IPS DF 4.7 (cell line): Measurements from ENCODE around the gene POLRMT.

Experiments
- DNase-seq: peaks from one replicate; pipeline ENCODE4 v3.0.0-alpha.2; 2013; ENCODE audit warnings: low spot score; ENCODE audit errors: extremely low read depth

POLRMT gene

GRCh38 chr19:663682-664117 lies 30.4 kb upstream of the POLRMT start:
- DNase-seq, result no peak

DNA sequence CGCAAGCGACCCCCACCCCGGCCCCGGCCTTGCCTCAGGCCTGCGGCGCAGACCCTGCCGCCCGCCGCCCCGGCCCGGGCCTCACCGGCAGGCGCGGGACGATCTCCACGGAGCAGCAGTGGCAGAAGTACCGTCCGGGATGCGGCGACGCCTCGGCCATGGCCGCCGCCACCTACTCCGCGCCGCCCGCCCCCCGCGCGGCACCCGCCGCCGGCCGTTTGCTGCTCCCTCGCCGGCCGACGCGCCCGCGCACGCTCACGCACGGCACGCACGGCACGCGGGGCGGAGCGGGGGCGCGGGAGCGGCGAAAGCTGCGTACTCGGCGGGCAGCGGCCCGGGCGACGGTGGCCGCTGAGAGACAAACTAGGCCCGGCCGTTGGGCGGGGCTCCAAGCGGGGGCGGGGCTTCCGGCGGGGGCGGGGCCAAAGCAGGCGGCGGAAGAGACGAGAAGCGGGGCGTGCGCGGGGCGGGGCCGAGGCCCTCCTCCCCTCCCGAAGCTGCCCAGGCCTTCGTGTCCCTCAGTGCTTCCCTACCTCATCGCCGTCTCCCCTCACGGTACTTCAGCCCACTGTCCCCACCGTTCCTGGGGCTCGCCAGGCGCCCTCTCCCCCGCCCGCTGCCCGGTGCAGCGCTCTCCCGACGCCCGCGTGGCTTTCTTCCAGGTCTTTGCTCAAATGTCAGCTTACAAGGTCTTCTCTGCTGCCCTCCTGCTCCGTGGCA lies 29.8 kb upstream of the POLRMT start, which contains the start of gene RNF126:
Gene RNF126, minus strand, starts transcription at position 253 of the 720 bp plus-strand sequence. Its CDS starts 93 bp downstream, at position 160.
- DNase-seq, result no peak

GRCh38 chr19:662207-662961 lies 29.0 kb upstream of the POLRMT start:
- no peak for DNase-seq

DNA sequence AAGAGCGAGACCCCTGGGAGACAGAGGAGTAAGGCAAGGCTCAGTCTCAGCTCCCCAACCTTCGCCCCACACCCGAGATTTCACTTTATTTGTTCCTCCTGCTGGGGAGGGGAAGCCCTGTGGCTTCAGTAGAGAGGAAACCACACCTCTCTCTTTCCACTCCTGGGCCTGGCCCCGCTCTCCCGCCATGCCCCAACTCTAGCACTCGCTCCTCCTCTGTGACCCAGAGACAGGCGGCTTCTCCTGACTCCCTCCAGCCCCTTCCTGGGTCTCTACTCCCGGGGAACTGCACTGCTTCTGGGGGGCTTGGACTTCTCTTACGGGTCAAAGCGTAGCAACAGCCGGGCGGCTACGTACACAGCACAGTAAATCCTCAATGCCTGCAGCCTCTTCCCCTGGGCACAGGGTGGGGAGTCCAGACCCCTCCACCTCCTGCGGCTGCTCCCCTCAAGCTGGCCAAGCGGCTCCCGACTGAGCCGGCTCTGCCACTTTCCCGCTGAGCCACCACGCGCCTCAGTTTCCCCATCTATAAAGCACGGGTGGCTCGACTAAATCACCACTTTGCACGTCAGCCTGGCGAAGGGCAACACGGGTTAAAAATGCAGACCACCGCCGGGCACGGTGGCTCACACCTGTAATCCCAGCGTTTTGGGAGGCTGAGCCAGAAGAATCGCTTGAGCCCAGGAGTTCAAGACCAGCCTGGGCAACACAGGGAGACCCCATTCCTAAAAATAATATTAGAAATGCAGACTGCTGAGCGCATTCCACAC lies 28.3 kb upstream of the POLRMT start:
- DNase-seq, result no peak

DNA sequence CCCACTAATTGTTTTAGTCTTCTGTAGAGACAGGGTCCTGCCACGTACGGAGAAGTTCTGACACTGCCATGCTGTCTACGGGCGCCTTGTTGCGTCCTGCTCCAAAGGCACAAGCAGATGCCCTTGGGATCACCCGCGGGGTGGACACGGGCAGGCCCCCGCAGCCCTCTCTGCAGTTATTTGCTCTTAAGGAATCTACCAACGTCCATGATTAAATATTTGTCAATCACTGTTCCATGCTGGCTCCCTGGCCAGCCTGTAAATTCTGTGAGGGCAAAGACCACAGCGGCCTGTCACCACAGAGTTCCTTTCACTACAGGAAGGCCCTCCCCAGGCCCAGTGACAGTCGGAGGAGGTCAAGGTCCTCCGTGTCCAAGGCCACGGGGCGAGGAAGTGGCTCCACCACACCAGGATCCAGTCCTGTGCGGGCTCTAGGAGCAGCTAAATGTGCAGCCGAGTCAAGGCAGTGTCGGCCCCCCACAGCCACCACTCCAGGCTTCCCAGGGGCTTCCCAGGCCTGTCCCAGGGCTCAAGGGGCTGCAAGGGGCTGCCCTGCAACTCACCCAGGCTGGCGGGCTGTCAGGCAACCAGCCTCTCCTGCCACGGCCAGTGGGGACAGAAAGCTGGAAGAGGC lies 27.6 kb upstream of the POLRMT start:
- DNase-seq, result no peak

GRCh38 chr19:658916-659839 lies 25.8 kb upstream of the POLRMT start:
- DNase-seq, result no peak

DNA sequence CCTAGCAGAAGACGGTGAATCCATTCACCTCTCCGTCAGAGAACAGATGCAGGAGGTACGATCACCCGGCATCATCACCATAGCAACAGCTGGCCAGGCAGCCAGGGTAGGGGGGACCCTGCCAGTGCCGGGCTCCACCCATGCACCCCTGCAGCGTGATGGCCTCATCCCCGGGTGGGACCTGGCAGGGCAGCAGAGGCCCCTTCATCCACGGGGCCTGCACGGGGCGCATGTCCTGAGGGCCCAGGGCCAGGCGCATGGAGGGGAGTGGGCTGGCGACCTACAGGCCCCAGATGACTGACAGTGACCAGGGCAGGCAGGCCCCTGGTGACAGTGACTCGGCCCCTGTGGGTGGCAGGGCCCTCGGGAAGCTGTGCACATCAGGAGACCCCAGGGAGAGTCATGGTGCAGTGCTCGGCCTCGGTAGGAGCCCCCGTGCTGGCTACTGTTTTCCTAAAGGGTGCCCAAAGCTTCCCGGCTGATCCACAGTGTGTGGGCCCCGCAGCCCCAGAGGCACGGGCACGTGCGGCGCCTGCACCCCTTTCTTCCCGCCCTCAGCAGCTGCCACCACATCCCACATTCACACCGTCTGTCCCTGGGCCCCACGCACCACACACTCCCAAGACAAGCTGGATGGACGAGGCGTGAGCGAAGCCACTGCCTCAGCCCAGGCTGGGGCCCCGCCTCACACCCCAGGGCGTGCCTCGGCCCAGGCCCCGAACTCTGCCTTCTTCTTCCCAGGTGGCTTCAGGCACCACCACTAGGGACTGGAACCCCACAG lies 24.9 kb upstream of the POLRMT start:
- no peak for DNase-seq

GRCh38 chr19:657611-658010 lies 24.3 kb upstream of the POLRMT start:
- DNase-seq, result no peak

- no peak for DNase-seq
These were observed 23.6 kb upstream of the POLRMT start for GRCh38 chr19:656751-657559.

DNA sequence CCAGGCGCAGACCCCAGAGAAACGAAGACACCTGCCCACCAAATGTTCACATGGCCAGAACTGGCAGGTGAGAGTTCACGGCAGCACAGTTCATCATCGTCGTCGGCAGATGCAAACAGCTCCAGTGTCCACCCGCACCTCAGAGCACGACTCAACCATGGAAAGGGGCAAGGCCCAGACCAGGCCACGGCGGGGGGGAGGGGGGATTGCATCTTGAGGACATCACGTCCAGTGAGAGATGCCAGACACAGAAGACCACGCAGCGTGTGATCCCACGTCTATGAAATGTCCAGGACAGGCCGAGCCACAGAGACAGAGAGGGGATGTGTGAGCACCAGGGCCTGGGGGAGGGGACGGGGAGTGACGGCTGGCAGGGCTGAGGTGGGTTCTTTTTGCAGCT lies 22.4 kb upstream of the POLRMT start:
- no peak for DNase-seq

- DNase-seq, result no peak
These were observed 20.1 kb upstream of the POLRMT start for GRCh38 chr19:653425-653824.

GRCh38 chr19:652467-653389 lies 19.4 kb upstream of the POLRMT start:
- no peak for DNase-seq

- no peak for DNase-seq
These were observed 18.7 kb upstream of the POLRMT start for GRCh38 chr19:651991-652390.

GRCh38 chr19:651114-651818 lies 17.9 kb upstream of the POLRMT start:
- no peak for DNase-seq

- no peak for DNase-seq
These were observed 16.8 kb upstream of the POLRMT start for GRCh38 chr19:650121-650520.

GRCh38 chr19:648904-649801 lies 15.8 kb upstream of the POLRMT start:
- no peak for DNase-seq
